H1 (cell line): ENCODE measurements around the gene CBFA2T2. TPM values are rescaled to one million over a fixed set of nuclear protein-coding genes. Genes with fewer than 3 reads are reported as not detected.

ENCODE experiments used
- CBX5 ChIP-seq: fragments of 300-800, 300-1000 bp; sonication (generic); IDR thresholded peaks from 2 replicates; pipeline ENCODE4 v1.7.1; 2016; ENCODE audit warnings: antibody characterized with exemption, low read length, low read depth
- EGR1 ChIP-seq: IDR thresholded peaks from 2 replicates; pipeline ENCODE4 v1.6.1; 2011; ENCODE audit warnings: low read depth, low read length, borderline replicate concordance
- KDM4A ChIP-seq: IDR thresholded peaks from one replicate; pipeline ENCODE4 v1.7.1; 2012; ENCODE audit warnings: low read depth, mild to moderate bottlenecking, moderate library complexity, low read length, inconsistent platforms; ENCODE audit not compliant: severe bottlenecking
- NRF1 ChIP-seq: IDR thresholded peaks from 2 replicates; pipeline ENCODE4 v1.6.1; 2011; ENCODE audit warnings: mild to moderate bottlenecking, low read depth, low read length, improper control_type of control experiment
- SRF ChIP-seq: IDR thresholded peaks from 2 replicates; pipeline ENCODE4 v1.6.1; 2011; ENCODE audit warnings: mild to moderate bottlenecking, low read depth, low read length, moderate library complexity
- polyA plus RNA-seq, 7 experiments: library from polyadenylated mRNA; depleted of rRNA in 3 of 7; stranded (reverse) in 5 of 7; unstranded in 2 of 7; fragments of >200 nt in 5 of 7; fragments of 200-250 nt in 2 of 7; gene quantifications; 1 replicate in 5 of 7; 2 replicates in 1 of 7; 4 replicates in 1 of 7; pipeline versions ENCODE4 v1.2.1 to v1.2.3, GENCODE V29; 2011 to 2013; ENCODE audit warnings: missing spikeins in 2 of 7, mixed read lengths in 2 of 7
- total RNA-seq: library from RNA; stranded (reverse); fragmentation: NEBNext Ultra II Directional; extraction: Animal tissue kit (Norgen Biotek cat#: 25700); gene quantifications from 2 replicates; pipeline ENCODE4 v1.2.1, GENCODE V29; 2021
- TF ChIP-seq, protein P1 (sequence below): IDR thresholded peaks from 2 replicates; pipeline ENCODE4 v1.6.1; 2011; ENCODE audit warnings: low read length, improper control_type of control experiment

Gene CBFA2T2
- total and polyA plus RNA-seq, 2 of the 8 experiments (the other 6 are each of a cell fraction or from before 2014, with no cell fraction given) = 11.6 to 12.9 TPM

DNA sequence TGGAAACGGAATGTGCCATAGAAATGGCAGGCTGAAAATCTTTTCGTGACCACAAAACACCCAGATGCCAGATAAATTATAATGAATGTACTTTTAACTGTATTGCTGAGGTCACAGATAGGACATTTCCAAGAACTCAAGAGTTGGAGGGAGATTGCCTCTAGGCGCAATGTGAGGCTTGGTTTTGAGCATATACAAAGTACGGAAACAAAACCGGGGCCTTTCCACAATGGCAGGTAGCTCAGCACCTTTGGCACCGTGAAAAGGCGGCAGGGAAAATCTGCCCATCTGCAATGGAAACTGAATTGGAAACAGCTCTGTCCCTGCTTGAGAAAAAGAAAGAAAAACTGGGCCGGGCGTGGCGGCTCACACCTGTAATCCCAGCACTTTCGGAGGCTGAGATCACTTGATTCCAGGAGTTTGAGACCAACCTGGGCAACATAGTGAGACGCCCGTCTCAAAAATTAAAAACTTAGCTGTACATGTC, 161.7 kb downstream of the CBFA2T2 start (continued):
- TF ChIP-seq, protein P1, sequence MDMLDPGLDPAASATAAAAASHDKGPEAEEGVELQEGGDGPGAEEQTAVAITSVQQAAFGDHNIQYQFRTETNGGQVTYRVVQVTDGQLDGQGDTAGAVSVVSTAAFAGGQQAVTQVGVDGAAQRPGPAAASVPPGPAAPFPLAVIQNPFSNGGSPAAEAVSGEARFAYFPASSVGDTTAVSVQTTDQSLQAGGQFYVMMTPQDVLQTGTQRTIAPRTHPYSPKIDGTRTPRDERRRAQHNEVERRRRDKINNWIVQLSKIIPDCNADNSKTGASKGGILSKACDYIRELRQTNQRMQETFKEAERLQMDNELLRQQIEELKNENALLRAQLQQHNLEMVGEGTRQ = no peak
- TF ChIP-seq EGR1 (no peak), CBX5 (no peak), SRF (no peak), KDM4A (no peak), NRF1 (no peak)
